GM23248 (cell line): ENCODE data around the gene SNX9. TPM values are rescaled to one million over a fixed set of nuclear protein-coding genes. Genes with fewer than 3 reads are reported as not detected.

ENCODE experiments used
- DNase-seq: peaks from one replicate; pipeline ENCODE4 v3.0.0-alpha.2; 2015
- H2AFZ ChIP-seq: fragments of 200-600 bp; sonication (generic); 2 replicates; pipeline ENCODE4 v1.6.1; 2016; ENCODE audit warnings: antibody characterized with exemption
- H3F3A ChIP-seq: fragments of 200-600 bp; sonication (generic); 2 replicates; pipeline ENCODE4 v1.6.1; 2016; ENCODE audit warnings: mild to moderate bottlenecking, antibody characterized with exemption, mixed run types; ENCODE audit not compliant: insufficient read depth
- H3K27ac ChIP-seq: fragments of 200-600 bp; sonication (generic); 2 replicates; pipeline ENCODE4 v1.5.1; 2016; ENCODE audit warnings: mild to moderate bottlenecking
- H3K27me3 ChIP-seq: fragments of 200-600 bp; sonication (generic); replicated peaks from 2 replicates; pipeline ENCODE4 v1.6.1; 2016; ENCODE audit warnings: mild to moderate bottlenecking; ENCODE audit not compliant: insufficient read depth
- H3K36me3 ChIP-seq: fragments of 200-600 bp; sonication (generic); 2 replicates; pipeline ENCODE4 v1.6.1; 2016; ENCODE audit warnings: low read depth, mild to moderate bottlenecking
- H3K4me1 ChIP-seq: fragments of 200-600 bp; sonication (generic); 2 replicates; pipeline ENCODE4 v1.6.1; 2016; ENCODE audit warnings: mild to moderate bottlenecking; ENCODE audit not compliant: insufficient read depth
- H3K4me2 ChIP-seq: fragments of 200-600 bp; sonication (generic); one replicate; pipeline ENCODE4 v1.6.1; 2016; ENCODE audit warnings: mild to moderate bottlenecking; ENCODE audit not compliant: unreplicated experiment
- H3K4me3 ChIP-seq: fragments of 200-600 bp; sonication (generic); 2 replicates; pipeline ENCODE4 v1.5.1; 2016; ENCODE audit warnings: mild to moderate bottlenecking
- H3K79me2 ChIP-seq: fragments of 200-600 bp; sonication (generic); 2 replicates; pipeline ENCODE4 v1.6.1; 2016; ENCODE audit warnings: mild to moderate bottlenecking; ENCODE audit not compliant: insufficient read depth
- H3K9ac ChIP-seq: fragments of 200-600 bp; sonication (generic); 2 replicates; pipeline ENCODE4 v1.6.1; 2016; ENCODE audit warnings: mild to moderate bottlenecking
- H3K9me2 ChIP-seq: fragments of 200-600 bp; sonication (generic); 2 replicates; pipeline ENCODE4 v1.6.1; 2016; ENCODE audit warnings: mixed run types, mild to moderate bottlenecking, moderate library complexity; ENCODE audit not compliant: insufficient read depth
- H3K9me3 ChIP-seq: fragments of 200-600 bp; sonication (generic); one replicate; pipeline ENCODE4 v1.6.1; 2017; ENCODE audit warnings: low read depth
- H4K20me1 ChIP-seq: fragments of 200-600 bp; sonication (generic); 2 replicates; pipeline ENCODE4 v1.6.0; 2016; ENCODE audit not compliant: insufficient read depth
- EZH2 ChIP-seq: fragments of 200-600 bp; sonication (generic); IDR thresholded peaks from 2 replicates; pipeline ENCODE4 v1.6.1; 2018; ENCODE audit warnings: antibody characterized with exemption, mild to moderate bottlenecking; ENCODE audit not compliant: insufficient read depth, poor library complexity, severe bottlenecking
- EZH2phosphoT487 ChIP-seq: fragments of 200-600 bp; sonication (generic); IDR thresholded peaks from 2 replicates; pipeline ENCODE4 v1.6.1; 2018; ENCODE audit warnings: antibody characterized with exemption, moderate library complexity, mild to moderate bottlenecking, low read depth; ENCODE audit not compliant: insufficient read depth
- WGBS, 2 experiments: methylation state at CpG; one replicate each; pipeline ENCODE4 v1.1.6; 2015 to 2017; ENCODE audit warnings: low lambda C conversion rate in 2 of 2, low coverage in 1 of 2; ENCODE audit errors: missing lambda C conversion rate in 2 of 2; 5-methylcytosine and 5-hydroxymethylcytosine counted together
- in situ Hi-C: fragments of 300-500 bp; cut with MboI; formaldehyde crosslinking; loops from 2 replicates; pipeline ENCODE4 v1.15.0; 2020
- polyA plus RNA-seq: library from polyadenylated mRNA; unstranded; fragments of >200 nt; fragmentation: Nextera tagmentation; extraction: Ambion mirVana; gene quantifications from 2 replicates; pipeline ENCODE4 v1.2.1, GENCODE V29; 2016
- total RNA-seq: library from RNA; depleted of rRNA; stranded (reverse); fragments of >200 nt; shearing (Covaris generic); gene quantifications from 2 replicates; pipeline ENCODE4 v1.2.3, GENCODE V29; 2014

The SNX9 gene
- total and polyA plus RNA-seq, 2 experiments from 2014 or later = 80.4 to 89.6 TPM

DNA sequence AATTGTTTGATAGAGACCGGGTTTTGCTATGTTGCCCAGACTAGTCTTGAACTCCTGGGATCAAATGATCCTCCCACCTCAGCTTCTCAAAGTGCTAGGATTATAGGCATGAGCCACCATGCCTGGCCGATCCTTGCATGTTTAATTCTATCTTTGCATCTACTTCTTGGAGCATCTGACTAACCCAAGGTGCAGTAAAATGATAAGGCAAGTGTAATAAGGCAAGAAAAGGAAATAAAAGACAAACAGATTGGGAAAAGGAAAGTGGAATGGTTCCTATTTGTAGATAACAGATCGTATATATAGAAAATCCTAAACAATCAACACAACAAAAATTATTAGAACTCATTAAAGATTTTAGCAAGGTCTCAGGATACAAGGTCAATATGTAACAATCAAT is 36.8 kb upstream of the SNX9 start:
- no peaks in the 10 kb centered on the region for H3K9me2 ChIP-seq
- H3F3A ChIP-seq = no peaks in the 10 kb centered on the region
- no peak overlapping the region for H3K4me3 ChIP-seq
- no peak overlapping the region for H2AFZ ChIP-seq
- no peak overlapping the region for H3K27ac ChIP-seq
- TF ChIP-seq EZH2phosphoT487 = no peak
- no peak for TF ChIP-seq EZH2
- WGBS, 2 experiments = 90 to 96% methylated on average over 3 of the region's 3 CpGs
- no peaks in the 10 kb centered on the region for H3K79me2 ChIP-seq
- H3K4me2 ChIP-seq = no peak overlapping the region
- no peaks in the 10 kb centered on the region for H3K27me3 ChIP-seq
- no peaks in the 10 kb centered on the region for H3K4me1 ChIP-seq
- DNase-seq = no peak
- H3K9ac ChIP-seq = no peak overlapping the region
- no peaks in the 10 kb centered on the region for H3K9me3 ChIP-seq
- in situ Hi-C loops = no loop called here
- no peaks in the 10 kb centered on the region for H3K36me3 ChIP-seq
- H4K20me1 ChIP-seq = no peaks in the 10 kb centered on the region

DNA sequence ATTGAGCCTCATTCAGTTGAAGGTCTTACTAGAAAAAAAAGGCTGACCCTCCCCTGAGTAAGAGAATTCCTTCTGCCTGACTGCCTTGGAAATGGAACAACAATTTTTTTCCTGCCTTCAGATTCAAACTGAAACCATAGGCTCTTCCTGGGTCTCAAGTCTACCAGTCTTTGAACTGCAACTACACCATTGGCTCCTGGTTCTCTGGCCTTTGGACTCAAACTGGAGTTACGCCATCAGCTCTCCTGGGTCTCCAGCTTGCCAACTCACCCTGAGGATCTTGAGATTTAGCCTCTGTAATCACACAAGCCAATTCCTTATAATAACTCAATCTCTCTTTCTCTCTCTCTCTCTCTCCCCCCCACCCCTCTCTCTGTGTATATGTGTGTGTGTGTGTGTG is 36.0 kb upstream of the SNX9 start:
- Histone ChIP-seq H3K27ac (no peak overlapping the region), H3K79me2 (no peaks in the 10 kb centered on the region), H3K27me3 (no peaks in the 10 kb centered on the region), H3K4me3 (no peak overlapping the region), H3K36me3 (no peaks in the 10 kb centered on the region), H3K9me2 (no peaks in the 10 kb centered on the region), H2AFZ (no peak overlapping the region), H3K9me3 (no peaks in the 10 kb centered on the region), H3K9ac (no peak overlapping the region), H4K20me1 (no peaks in the 10 kb centered on the region), H3K4me2 (no peak overlapping the region), H3F3A (no peaks in the 10 kb centered on the region), H3K4me1 (no peaks in the 10 kb centered on the region)
- 100% methylated on average over 1 of the region's 1 CpG for WGBS, 2 experiments
- in situ Hi-C loops = no loop called here
- DNase-seq = peak; percentile 25
- no peak for TF ChIP-seq EZH2
- no peak for TF ChIP-seq EZH2phosphoT487

DNA sequence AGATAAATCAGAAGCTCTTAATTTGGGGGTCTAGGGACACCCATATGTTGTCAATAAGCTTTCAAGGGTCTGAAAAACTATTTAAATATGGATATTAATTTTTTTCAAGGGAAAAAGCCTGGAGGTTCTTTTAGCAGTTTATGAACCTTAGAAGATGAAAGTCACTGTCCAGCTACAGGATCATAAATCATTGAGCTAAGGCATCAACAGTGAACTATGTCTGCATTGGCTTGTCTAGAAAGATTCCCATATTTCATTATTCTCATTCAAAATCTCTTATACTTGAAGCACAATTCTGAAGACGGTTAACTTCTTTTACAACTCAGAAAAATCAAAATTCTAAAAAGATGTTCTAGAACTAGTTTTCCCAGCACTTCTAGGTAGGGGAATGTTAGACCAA is 34.9 kb upstream of the SNX9 start:
- Histone ChIP-seq H3K9me2 (no peaks in the 10 kb centered on the region), H2AFZ (no peak overlapping the region), H3K4me2 (no peak overlapping the region), H3K4me3 (no peak overlapping the region), H3K9me3 (no peaks in the 10 kb centered on the region), H3K4me1 (no peaks in the 10 kb centered on the region), H3K79me2 (no peaks in the 10 kb centered on the region), H3F3A (no peaks in the 10 kb centered on the region), H3K36me3 (no peaks in the 10 kb centered on the region), H3K27me3 (no peaks in the 10 kb centered on the region), H3K9ac (no peak overlapping the region), H4K20me1 (no peaks in the 10 kb centered on the region), H3K27ac (no peak overlapping the region)
- TF ChIP-seq EZH2 (no peak), EZH2phosphoT487 (no peak)
- no peak for DNase-seq
- in situ Hi-C loops = no loop called here
- WGBS, 2 experiments = 67 to 71% methylated on average over 1 of the region's 1 CpG

DNA sequence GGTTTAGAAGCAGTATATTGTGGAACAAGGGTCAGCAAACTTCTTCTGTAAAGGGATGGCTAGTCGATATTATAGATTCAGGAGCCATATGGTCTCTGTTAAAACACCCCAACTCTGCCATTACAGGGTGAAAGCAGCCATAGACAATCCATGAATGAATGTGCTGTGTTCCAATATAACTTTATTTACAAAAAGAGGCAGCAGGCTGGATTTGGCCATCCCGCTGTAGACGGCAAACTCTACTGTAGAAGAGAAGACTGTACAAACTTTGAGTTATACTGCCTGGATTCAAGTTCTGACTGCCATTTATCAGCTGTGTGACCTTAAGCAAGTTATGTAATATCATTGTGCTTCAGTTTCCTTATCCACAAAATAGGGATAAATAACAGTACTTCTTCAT is 33.7 kb upstream of the SNX9 start:
- no peaks in the 10 kb centered on the region for H3K9me3 ChIP-seq
- 96 to 97% methylated on average over 3 of the region's 3 CpGs for WGBS, 2 experiments
- no peaks in the 10 kb centered on the region for H3F3A ChIP-seq
- no peaks in the 10 kb centered on the region for H3K36me3 ChIP-seq
- TF ChIP-seq EZH2phosphoT487 (no peak), EZH2 (no peak)
- no peaks in the 10 kb centered on the region for H4K20me1 ChIP-seq
- no peak overlapping the region for H2AFZ ChIP-seq
- no peak overlapping the region for H3K9ac ChIP-seq
- H3K79me2 ChIP-seq = no peaks in the 10 kb centered on the region
- no peak overlapping the region for H3K4me3 ChIP-seq
- H3K4me1 ChIP-seq = no peaks in the 10 kb centered on the region
- no peak overlapping the region for H3K27ac ChIP-seq
- H3K9me2 ChIP-seq = no peaks in the 10 kb centered on the region
- no peak for DNase-seq
- no peak overlapping the region for H3K4me2 ChIP-seq
- H3K27me3 ChIP-seq = no peaks in the 10 kb centered on the region
- in situ Hi-C loops = no loop called here

DNA sequence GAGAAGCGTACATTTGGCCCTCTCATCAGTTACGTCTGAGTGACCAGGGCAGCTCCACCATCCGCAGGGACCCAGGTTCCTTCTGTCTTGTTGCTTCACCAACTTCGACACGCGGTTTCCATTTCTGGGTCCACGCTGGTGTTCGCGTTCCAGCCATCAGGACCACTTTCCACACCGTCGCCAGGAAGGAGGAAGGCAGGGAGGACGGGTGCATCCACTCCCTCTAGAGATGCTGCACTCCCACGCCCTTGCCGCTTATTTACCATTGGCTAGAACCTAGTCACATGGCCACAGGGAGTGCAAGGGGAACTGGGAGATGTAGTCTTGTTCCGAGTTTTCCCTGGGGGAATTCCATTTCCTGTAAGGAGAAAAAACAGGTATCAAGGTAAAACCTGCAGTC is 33.2 kb upstream of the SNX9 start:
- no peak overlapping the region for H3K4me2 ChIP-seq
- TF ChIP-seq EZH2phosphoT487 (no peak), EZH2 (no peak)
- H3K9me3 ChIP-seq = no peaks in the 10 kb centered on the region
- H3K27me3 ChIP-seq = no peaks in the 10 kb centered on the region
- H3F3A ChIP-seq = no peaks in the 10 kb centered on the region
- no peak overlapping the region for H3K27ac ChIP-seq
- H2AFZ ChIP-seq = no peak overlapping the region
- no peak for DNase-seq
- no peaks in the 10 kb centered on the region for H3K36me3 ChIP-seq
- H4K20me1 ChIP-seq = no peaks in the 10 kb centered on the region
- WGBS, 2 experiments = 92 to 93% methylated on average over 15 of the region's 15 CpGs
- in situ Hi-C loops = no loop called here
- no peak overlapping the region for H3K9ac ChIP-seq
- H3K79me2 ChIP-seq = no peaks in the 10 kb centered on the region
- H3K4me3 ChIP-seq = no peak overlapping the region
- no peaks in the 10 kb centered on the region for H3K4me1 ChIP-seq
- H3K9me2 ChIP-seq = no peaks in the 10 kb centered on the region
